ENCODE data around the gene MPC2.

MPC2 gene

GRCh38 chr1:167923324-167924056 lies 13.4 kb downstream of the MPC2 start:
- TF ChIP-seq CTCF (IDR thresholded peaks at IDR 0.05) = no peak

DNA sequence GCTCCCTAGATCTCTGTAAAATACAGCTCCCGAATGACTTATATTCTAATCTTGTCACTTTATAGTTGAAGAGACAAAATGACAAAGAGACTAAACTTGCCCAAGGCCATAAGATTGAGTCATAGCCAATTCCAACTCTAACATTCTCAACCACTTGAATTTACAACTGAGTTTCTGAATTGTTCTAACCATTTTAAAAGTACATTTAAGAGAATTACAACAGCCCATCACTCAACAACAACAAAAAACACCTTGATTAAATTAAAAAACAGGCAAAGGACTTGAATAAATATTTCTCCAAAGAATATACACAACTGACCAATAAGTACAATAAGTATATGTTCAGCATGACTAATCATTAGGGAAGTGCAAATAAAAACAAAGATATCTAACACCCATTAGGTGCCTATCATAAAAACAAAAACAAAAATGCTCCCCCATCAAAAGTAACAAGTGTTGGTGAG lies 14.2 kb downstream of the MPC2 start:
- TF ChIP-seq CTCF (IDR thresholded peaks at IDR 0.05) = no peak

DNA sequence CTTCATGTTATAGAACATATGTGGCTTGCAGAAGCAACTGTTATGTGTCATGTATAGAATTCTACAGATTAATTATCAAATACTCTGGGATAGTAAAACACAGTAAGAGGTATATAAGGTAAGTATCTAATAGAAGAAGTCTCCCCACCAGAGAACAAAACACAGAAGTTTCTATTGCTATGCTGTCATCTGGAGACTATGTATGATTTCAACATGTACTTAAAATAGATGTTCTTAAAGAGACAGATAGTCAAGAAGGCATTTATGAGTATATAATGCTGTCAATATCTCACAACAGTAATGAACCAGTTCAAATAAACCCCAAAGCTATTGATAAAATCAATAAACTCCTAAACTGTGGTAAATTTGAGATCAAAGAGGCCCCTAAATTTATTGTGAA lies 14.8 kb downstream of the MPC2 start:
- no peak for TF ChIP-seq CTCF (IDR thresholded peaks at IDR 0.05)

- TF ChIP-seq CTCF (IDR thresholded peaks at IDR 0.05) = no peak
These were observed 19.9 kb downstream of the MPC2 start for GRCh38 chr1:167916766-167917511.

DNA sequence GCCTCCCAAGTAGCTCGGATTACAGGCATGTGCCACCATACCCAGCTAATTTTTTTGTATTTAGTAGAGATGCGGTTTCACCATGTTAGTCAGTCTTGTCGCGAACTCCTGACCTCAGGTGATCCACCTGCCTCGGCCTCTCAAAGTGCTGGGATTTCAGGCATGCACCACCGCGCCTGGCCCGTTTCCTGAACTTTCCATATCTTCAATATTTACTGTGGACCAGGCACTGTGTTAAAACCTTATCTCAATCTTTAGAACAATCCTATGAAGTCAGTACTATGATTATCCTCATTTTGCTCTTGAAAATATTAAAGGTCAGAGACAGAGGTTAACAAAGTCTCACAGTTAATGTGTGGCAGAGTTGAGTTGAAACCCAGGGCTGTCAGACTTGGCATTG lies 21.3 kb downstream of the MPC2 start:
- no peak for TF ChIP-seq CTCF (IDR thresholded peaks at IDR 0.05)

DNA sequence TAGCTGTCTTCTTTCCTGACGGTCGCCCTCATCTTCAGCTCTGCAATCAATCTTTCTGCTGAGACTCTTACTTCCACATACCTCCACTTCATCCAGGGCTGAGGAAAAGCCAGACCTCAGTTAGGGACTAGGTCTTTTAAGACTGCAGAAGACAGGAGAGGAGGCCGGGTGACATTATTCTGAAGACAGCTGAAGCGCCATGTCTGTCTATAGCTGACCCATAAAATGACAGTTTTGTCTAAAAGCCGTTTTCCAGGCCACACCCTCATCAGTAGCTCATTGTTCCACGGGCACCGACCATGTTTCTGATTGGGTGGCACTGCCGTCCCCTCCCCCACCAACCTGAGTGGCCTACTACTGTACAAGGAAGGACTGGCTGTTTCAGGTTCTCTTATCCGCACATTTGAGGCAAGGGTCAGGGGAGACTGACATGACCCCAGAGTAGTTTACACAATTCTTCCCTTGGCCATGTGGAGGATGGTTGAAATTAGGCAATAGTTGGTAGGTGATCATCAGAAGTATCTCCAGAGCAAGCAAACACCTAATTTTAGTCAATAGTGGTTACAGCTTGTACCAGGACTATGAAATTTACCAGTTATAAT lies 22.9 kb downstream of the MPC2 start, which contains the start of gene ADCY10:
Gene ADCY10, minus strand, starts transcription at position 240 of the 602 bp plus-strand sequence. CDS start 8,994 bp downstream, outside the sequence.
- TF ChIP-seq CTCF (IDR thresholded peaks at IDR 0.05) = no peak

GRCh38 chr1:167912294-167912693 lies 24.6 kb downstream of the MPC2 start:
- no peak for TF ChIP-seq CTCF (IDR thresholded peaks at IDR 0.05)

Data from LNCAP (cell line).